HTR-8/SVneo (cell line): Measurements from ENCODE around the gene GOLT1A.
"Not testable (repeated sequence)": the region's sequence is repeated elsewhere in the genome, so short reads cannot be mapped to it uniquely, and the experiment has no call there.

Experiments
- DNase-seq: peaks from one replicate; pipeline ENCODE4 v3.0.0; 2011; ENCODE audit warnings: low spot score, mixed read lengths; ENCODE audit not compliant: insufficient read length
- FAIRE-seq: peaks from 2 replicates; lab custom pipeline; 2011; peaks lifted over from hg19 to GRCh38; lab: Jason Lieb, UNC

Gene GOLT1A

GRCh38 chr1:204249736-204250427 is 36.1 kb upstream of the GOLT1A start:
- FAIRE-seq (no peak), DNase-seq (no peak)

- no peak for FAIRE-seq
- DNase-seq: no peak
These were observed 35.2 kb upstream of the GOLT1A start for GRCh38 chr1:204248954-204249353.

- no peak for FAIRE-seq
- no peak for DNase-seq
These were observed 33.1 kb upstream of the GOLT1A start for GRCh38 chr1:204246876-204247275.

GRCh38 chr1:204242920-204243319 is 29.1 kb upstream of the GOLT1A start:
- DNase-seq: no peak
- FAIRE-seq: no peak

- FAIRE-seq: no peak
These were observed 28.1 kb upstream of the GOLT1A start for GRCh38 chr1:204241914-204242313.

GRCh38 chr1:204241050-204241449 is 27.3 kb upstream of the GOLT1A start:
- DNase-seq (no peak), FAIRE-seq (no peak)

More at GRCh38 chr1:204241914-204242313, 28.1 kb upstream of the GOLT1A start:
- DNase-seq: no peak

- DNase-seq (no peak), FAIRE-seq (no peak)
These were observed 26.4 kb upstream of the GOLT1A start for GRCh38 chr1:204240233-204240632.

GRCh38 chr1:204239401-204239800 is 25.6 kb upstream of the GOLT1A start:
- FAIRE-seq, DNase-seq: not testable (repeated sequence)

- DNase-seq: not testable (repeated sequence)
These were observed 24.7 kb upstream of the GOLT1A start for GRCh38 chr1:204238520-204238919.

GRCh38 chr1:204237515-204237914 is 23.7 kb upstream of the GOLT1A start:
- FAIRE-seq, DNase-seq: not testable (repeated sequence)

More at GRCh38 chr1:204238520-204238919, 24.7 kb upstream of the GOLT1A start:
- FAIRE-seq: not testable (repeated sequence)

- DNase-seq (no peak), FAIRE-seq (no peak)
These were observed 18.7 kb upstream of the GOLT1A start for GRCh38 chr1:204232526-204232925.

GRCh38 chr1:204230211-204230610 is 16.4 kb upstream of the GOLT1A start:
- no peak for FAIRE-seq
- no peak for DNase-seq

- FAIRE-seq (no peak), DNase-seq (no peak)
These were observed 15.1 kb upstream of the GOLT1A start for GRCh38 chr1:204228896-204229295.

GRCh38 chr1:204227996-204228785 is 14.4 kb upstream of the GOLT1A start:
- FAIRE-seq (no peak), DNase-seq (no peak)

GRCh38 chr1:204227351-204227750 is 13.6 kb upstream of the GOLT1A start:
- no peak for DNase-seq
- no peak for FAIRE-seq

- DNase-seq (no peak), FAIRE-seq (peak; percentile 46)
These were observed 12.3 kb upstream of the GOLT1A start for GRCh38 chr1:204225841-204226735.

GRCh38 chr1:204224655-204225054 is 10.9 kb upstream of the GOLT1A start:
- FAIRE-seq: no peak
- no peak for DNase-seq

- no peak for FAIRE-seq
- DNase-seq: no peak
These were observed 9.5 kb upstream of the GOLT1A start for GRCh38 chr1:204223129-204223860.

- DNase-seq (no peak), FAIRE-seq (no peak)
These were observed 8.9 kb upstream of the GOLT1A start for GRCh38 chr1:204222764-204223055.
